GM19438 (cell line): ENCODE measurements around the gene B3GALT5.

ENCODE experiments used
- ATAC-seq: cut with Tn5 transposase; IDR thresholded peaks from one replicate; pipeline ENCODE4 v1.9.1; 2021; ENCODE audit warnings: low read depth; ENCODE audit not compliant: unreplicated experiment

Gene B3GALT5

GRCh38 chr21:39663742-39664492, 51.2 kb downstream of the B3GALT5 start:
- no peak for ATAC-seq

- ATAC-seq = no peak
Observed at GRCh38 chr21:39664586-39664985, 51.8 kb downstream of the B3GALT5 start.

GRCh38 chr21:39666026-39666425, 53.3 kb downstream of the B3GALT5 start:
- no peak for ATAC-seq

GRCh38 chr21:39666681-39667315, 54.1 kb downstream of the B3GALT5 start:
- no peak for ATAC-seq

GRCh38 chr21:39667353-39667891, 54.7 kb downstream of the B3GALT5 start:
- no peak for ATAC-seq

- ATAC-seq = no peak
Observed at GRCh38 chr21:39668369-39668768, 55.6 kb downstream of the B3GALT5 start.

- no peak for ATAC-seq
Observed at GRCh38 chr21:39669485-39669884, 56.7 kb downstream of the B3GALT5 start.

GRCh38 chr21:39669976-39670661, 57.4 kb downstream of the B3GALT5 start:
- no peak for ATAC-seq

GRCh38 chr21:39670701-39671100, 58.0 kb downstream of the B3GALT5 start:
- no peak for ATAC-seq

- no peak for ATAC-seq
Observed at GRCh38 chr21:39671986-39672385, 59.2 kb downstream of the B3GALT5 start.

- no peak for ATAC-seq
Observed at GRCh38 chr21:39673163-39673562, 60.4 kb downstream of the B3GALT5 start.

GRCh38 chr21:39673736-39674135, 61.0 kb downstream of the B3GALT5 start:
- ATAC-seq = no peak

- no peak for ATAC-seq
Observed at GRCh38 chr21:39674801-39675200, 62.1 kb downstream of the B3GALT5 start.

- no peak for ATAC-seq
Observed at GRCh38 chr21:39675590-39675989, 62.9 kb downstream of the B3GALT5 start.

- no peak for ATAC-seq
Observed at GRCh38 chr21:39675993-39676661, 63.4 kb downstream of the B3GALT5 start.

- no peak for ATAC-seq
Observed at GRCh38 chr21:39680216-39680615, 67.5 kb downstream of the B3GALT5 start.

GRCh38 chr21:39681257-39681656, 68.5 kb downstream of the B3GALT5 start:
- no peak for ATAC-seq

- no peak for ATAC-seq
Observed at GRCh38 chr21:39681845-39682244, 69.1 kb downstream of the B3GALT5 start.

- no peak for ATAC-seq
Observed at GRCh38 chr21:39685236-39685635, 72.5 kb downstream of the B3GALT5 start.

GRCh38 chr21:39685991-39686390, 73.3 kb downstream of the B3GALT5 start:
- ATAC-seq = no peak
